ENCODE results near the gene TPM2. TPM values are rescaled to one million over a fixed set of nuclear protein-coding genes. Genes with fewer than 3 reads are reported as not detected.
A peak's percentile ranks its signal among the peaks of the same experiment; 100 is the strongest.

The TPM2 gene
- total and polyA plus RNA-seq, 10 of the 15 experiments (the other 5 are each of a cell fraction or from before 2014, with no cell fraction given) = 0.11 to 9.3 (median 1.1) TPM

GRCh38 chr9:35656831-35657545, 32.7 kb downstream of the TPM2 start:
- POLR2A ChIA-PET = interaction anchor here (0.7 to 10.9 kb wide), 11 partner anchors 7 to 157 kb away, joined by 3 to 163 read pairs (median 9); partner anchors contain the start of genes ARHGEF39, CD72, CREB3 and HINT2

More at GRCh38 chr9:35656831-35657545, 32.7 kb downstream of the TPM2 start:
- in situ Hi-C loops (cut with MboI) (no loop called here), intact Hi-C loops (cut with micrococcal nuclease; ENCODE audit: unreplicated experiment) (loop anchor here (1.0 to 10.0 kb wide), 2 partner anchors 11 to 168 kb away; partner anchors contain the start of genes FAM221B and TMEM8B)
- ChIA-PET RAD21 (ENCODE audit: unreplicated experiment) (interaction anchor here (0.6 to 5.2 kb wide), 14 partner anchors 9 to 99 kb away, joined by 3 to 60 read pairs (median 5); partner anchors contain the start of genes CREB3, TESK1 and TLN1), SMC1A (ENCODE audit: uncharacterized antibody, unreplicated experiment) (interaction anchor here (1.3 to 12.5 kb wide), 6 partner anchors 10 to 158 kb away, joined by 3 to 145 read pairs (median 10); partner anchors contain the start of genes CREB3, HINT2, SIT1 and TLN1), CTCF (interaction anchor here (1.0 to 13.5 kb wide), 13 partner anchors 8 to 99 kb away, joined by 3 to 227 read pairs (median 9); partner anchors contain the start of genes ARHGEF39, CREB3, GBA2 and RGP1)
- Histone ChIP-seq H3K9ac (ENCODE audit: control insufficient read depth, insufficient read depth, low read length) (0 out of 2 replicates have a peak overlapping the region, but pooled peaks have one; percentile 10), H3K27ac (ENCODE audit: control insufficient read depth, insufficient read depth) (no peak overlapping the region; the same call in 1 of the 2 replicates), H3K79me2 (ENCODE audit: control insufficient read depth, insufficient read depth, low read length) (peaks cover 21% of the 10 kb centered on the region), H3K4me3 (peak overlapping the region; percentile 6; the same call in 1 of the 2 replicates), H3K4me2 (ENCODE audit: control insufficient read depth, insufficient read depth) (peak overlapping the region; percentile 67), H3K4me1 (ENCODE audit: control insufficient read depth, insufficient read depth, low read length) (peaks cover 19% of the 10 kb centered on the region), H3K9me3 (replicated peaks; ENCODE audit: control insufficient read depth, insufficient read depth, low read length) (no peaks in the 10 kb centered on the region), H2AFZ (ENCODE audit: control insufficient read depth, low read depth, low read length) (peak overlapping the region; percentile 56), H4K20me1 (ENCODE audit: control insufficient read depth, insufficient read depth) (no peaks in the 10 kb centered on the region), H3K27me3 (replicated peaks in 1 of 2; ENCODE audit: control insufficient read depth in 2 of 2, insufficient read depth in 2 of 2, low read length in 1 of 2) (no peaks in the 10 kb centered on the region), H3K36me3 (ENCODE audit: control insufficient read depth in 2 of 2, insufficient read depth in 2 of 2, low read length in 1 of 2) (peaks cover 3 to 6% of the 10 kb centered on the region in 2 experiments; a peak in 3 of 4 replicates)
- peak in 1 of 2 experiments; percentile 35; a peak in 1 of 4 replicates for TF ChIP-seq BHLHE40 (IDR thresholded peaks at IDR 0.05; ENCODE audit: borderline replicate concordance in 1 of 2, low read depth in 2 of 2, low read length in 1 of 2)
- no peak for TF ChIP-seq ZBTB4 (CRISPR knock-in tag; IDR thresholded peaks at IDR 0.05)
- DNase-seq (ENCODE audit: low read depth, low spot score) (no peak), ATAC-seq (no peak), FAIRE-seq (no peak)
- no TSS peak for BruUV-seq (replicated peaks)
- 49% methylated on average over 25 of the region's 25 CpGs for WGBS (ENCODE audit: insufficient coverage, insufficient replicate concordance, low lambda C conversion rate, missing lambda C conversion rate)
